Heart left ventricle (tissue), 16 donors: Measurements from ENCODE around the gene ALOX15. TPM values are rescaled to one million over a fixed set of nuclear protein-coding genes. Genes with fewer than 3 reads are reported as not detected.

ENCODE experiments used
- ATAC-seq, 4 donors: fragments of 200-7000 bp; cut with Tn5 transposase; one replicate each; pipeline ENCODE4 v1.9.1; 2020 to 2022; ENCODE audit warnings: moderate library complexity in 4 of 4, mild to moderate bottlenecking in 3 of 4, moderate number of reproducible peaks in 1 of 4
- DNase-seq, 5 donors: peaks; one replicate each; pipeline ENCODE4 v3.0.0-alpha.2; 2020
- H3K27ac ChIP-seq, 12 donors: fragments of 200-600 bp; sonication (generic) in 4 of 12; one replicate each; pipeline versions ENCODE4 v1.5.0 to v1.8.0; 2016 to 2022; ENCODE audit warnings: mild to moderate bottlenecking in 2 of 12
- H3K27me3 ChIP-seq, 9 donors: fragments of 200-600 bp; sonication (generic) in 2 of 9; one replicate each; pipeline versions ENCODE4 v1.5.1 to v1.8.0; 2016 to 2022; ENCODE audit warnings: mild to moderate bottlenecking in 3 of 9
- H3K36me3 ChIP-seq, 9 donors: fragments of 200-600 bp; sonication (generic) in 2 of 9; one replicate each; pipeline versions ENCODE4 v1.5.0 to v1.8.0; 2018 to 2022; ENCODE audit warnings: mild to moderate bottlenecking in 2 of 9
- H3K4me1 ChIP-seq, 12 donors: fragments of 200-600 bp; sonication (generic) in 4 of 12; one replicate each; pipeline versions ENCODE4 v1.5.0 to v1.8.0; 2016 to 2022; ENCODE audit warnings: mild to moderate bottlenecking in 3 of 12
- H3K4me3 ChIP-seq, 12 donors: fragments of 200-600 bp; sonication (generic) in 4 of 12; one replicate each; pipeline versions ENCODE4 v1.5.0 to v1.8.0; 2017 to 2022; ENCODE audit warnings: mild to moderate bottlenecking in 9 of 12, moderate library complexity in 4 of 12
- H3K9me3 ChIP-seq, 12 donors: fragments of 200-600 bp; sonication (generic) in 4 of 12; one replicate each; pipeline versions ENCODE4 v1.5.0 to v1.8.0; 2016 to 2022; ENCODE audit warnings: mild to moderate bottlenecking in 1 of 12
- CTCF ChIP-seq, 12 donors: fragments of 200-600 bp; sonication (generic) in 4 of 12; IDR thresholded peaks; one replicate each; pipeline versions ENCODE4 v1.5.0 to v1.8.0; 2018 to 2022; ENCODE audit warnings: antibody characterized with exemption in 12 of 12, mild to moderate bottlenecking in 5 of 12
- POLR2A ChIP-seq, 2 donors: fragments of 450-650 bp; IDR thresholded peaks; one replicate each; pipeline ENCODE4 v1.6.1; 2017; ENCODE audit warnings: antibody characterized with exemption in 2 of 2, mild to moderate bottlenecking in 2 of 2, moderate library complexity in 2 of 2
- WGBS, 4 donors: extraction: QIAGEN DNeasy Blood & Tissue Kit in 2 of 4; methylation state at CpG; one replicate each; pipeline versions ENCODE4 v1.1.5 to v1.1.7; 2013 to 2018; 5-methylcytosine and 5-hydroxymethylcytosine counted together
- intact Hi-C, 10 donors: fragments of 100-400 bp; cut with DNase I; formaldehyde crosslinking; loops; one replicate each; pipeline versions ENCODE4 v1.11.1 to v1.14.2; 2022
- polyA plus RNA-seq, 2 donors: library from polyadenylated mRNA; stranded (reverse); fragments of 200-250 nt; gene quantifications; one replicate each; pipeline ENCODE4 v1.2.3, GENCODE V29; 2013
- total RNA-seq, 9 donors: library from RNA; depleted of rRNA in 2 of 9; stranded (reverse); fragments of >200 nt in 2 of 9; fragmentation: NEBNext Ultra II Directional in 3 of 9; extraction: Animal tissue kit (Norgen Biotek cat#: 25700) in 3 of 9; gene quantifications; one replicate each; pipeline versions ENCODE4 v1.1.0 to v1.2.4, GENCODE V29; 2016 to 2023
- donor health status: ischemic (EF 13 %, LVEDD 7.1; RV severe dilation, severe dysfunction).
- donor health status: healthy with polysubstance abuse.
- donor health status: DM: no; HTN: yes; CAD: no.
- donor health status: DM: no; HTN: no; CAD: no.
- donor health status: ischemic (EF 25% LVEDD 6.9; RV normal size, moderate dysfunction).
- donor health status: ischemic (EF 25% LVEDD 5.7; RV mildly dilated, moderate dysfunction).
- donor health status: healthy.
- donor health status: DM: yes; HTN: yes; CAD: no.
- donor health status: ischemic (EF 35%, LVEDD 5.7; RV mildly dilated, moderate dysfunction).
- donor health status: nonischemic (EF 11% LVEDD 7.7; RV severe dilation, severe dysfunction).
- donor health status: DM: yes; HTN: yes; CAD: no.
- donor health status: PGD.
- donor health status: ischemic (EF 29% LVEDD 5.4; RV normal size, mild dysfunction).
- donor health status: nonischemic (EF 23%, LVEDD 6.1; RV moderate dilation, normal function).

The ALOX15 gene
- total and polyA plus RNA-seq, 11 donors, result 0.23 to 62.4 (median 0.38) TPM; not detected in 5

- Histone ChIP-seq H3K36me3 (peaks cover 0 to 16% (median 14%) of the 10 kb centered on the region in 9 donors), H3K27ac (no peak overlapping the region), H3K4me3 (no peak overlapping the region), H3K9me3 (no peaks in the 10 kb centered on the region), H3K4me1 (no peaks in the 10 kb centered on the region), H3K27me3 (no peaks in the 10 kb centered on the region)
- WGBS, 4 donors, result 79 to 83% (median 83%) methylated on average over 4 of the region's 4 CpGs
- DNase-seq, result no peak
- no peak for TF ChIP-seq CTCF (IDR thresholded peaks at IDR 0.05)
- no peak for TF ChIP-seq POLR2A (IDR thresholded peaks at IDR 0.05)
- intact Hi-C loops, result no loop called here
- no peak for ATAC-seq
Observed at GRCh38 chr17:4667166-4667565, 25.7 kb upstream of the ALOX15 start.

- H3K9me3 ChIP-seq, result no peaks in the 10 kb centered on the region
- TF ChIP-seq CTCF (IDR thresholded peaks at IDR 0.05) (no peak), POLR2A (IDR thresholded peaks at IDR 0.05) (no peak)
- peaks cover 0 to 8% (median 6%) of the 10 kb centered on the region in 9 donors for H3K36me3 ChIP-seq
- no peak for ATAC-seq
- no peak overlapping the region for H3K4me3 ChIP-seq
- H3K27me3 ChIP-seq, result peaks cover 0 to under 1% (median 0%) of the 10 kb centered on the region in 9 donors
- 83 to 85% (median 85%) methylated on average over 5 of the region's 5 CpGs for WGBS, 4 donors
- H3K27ac ChIP-seq, result no peak overlapping the region
- no peaks in the 10 kb centered on the region for H3K4me1 ChIP-seq
- intact Hi-C loops, result no loop called here
- no peak for DNase-seq
Observed at GRCh38 chr17:4666296-4666695, 24.8 kb upstream of the ALOX15 start.

- Histone ChIP-seq H3K36me3 (no peaks in the 10 kb centered on the region), H3K4me1 (no peaks in the 10 kb centered on the region), H3K27ac (no peak overlapping the region), H3K4me3 (no peak overlapping the region), H3K9me3 (no peaks in the 10 kb centered on the region), H3K27me3 (peaks cover 0 to 5% (median 0%) of the 10 kb centered on the region in 9 donors)
- intact Hi-C loops, result no loop called here
- WGBS, 4 donors, result 68 to 77% (median 72%) methylated on average over 9 of the region's 9 CpGs
- ATAC-seq, result peak in 1 of 4 donors; percentile 20
- no peak for TF ChIP-seq CTCF (IDR thresholded peaks at IDR 0.05)
- TF ChIP-seq POLR2A (IDR thresholded peaks at IDR 0.05), result no peak
- DNase-seq, result no peak
Observed at GRCh38 chr17:4665027-4665426, 23.5 kb upstream of the ALOX15 start.

- H3K4me1 ChIP-seq, result peaks cover 0 to 6% (median 0%) of the 10 kb centered on the region in 12 donors
- peaks cover 0 to 5% (median 0%) of the 10 kb centered on the region in 9 donors for H3K27me3 ChIP-seq
- WGBS, 4 donors, result 83 to 91% (median 87%) methylated on average over 9 of the region's 9 CpGs
- DNase-seq (no peak), ATAC-seq (no peak)
- no peak overlapping the region for H3K27ac ChIP-seq
- no peaks in the 10 kb centered on the region for H3K9me3 ChIP-seq
- H3K36me3 ChIP-seq, result no peaks in the 10 kb centered on the region
- TF ChIP-seq POLR2A (IDR thresholded peaks at IDR 0.05), result no peak
- no peak for TF ChIP-seq CTCF (IDR thresholded peaks at IDR 0.05)
- H3K4me3 ChIP-seq, result no peak overlapping the region
- intact Hi-C loops, result no loop called here
Observed at GRCh38 chr17:4664230-4664629, 22.8 kb upstream of the ALOX15 start.
